Thyroid gland (tissue), 4 donors: ENCODE data around the gene VPS72.

Experiments
- POLR2A ChIP-seq, 2 donors: fragments of 450-650 bp; IDR thresholded peaks; one replicate each; pipeline ENCODE4 v1.6.1; 2017; ENCODE audit warnings: antibody characterized with exemption in 2 of 2, mild to moderate bottlenecking in 2 of 2, moderate library complexity in 1 of 2
- TF ChIP-seq, protein P1 (sequence below), 6 experiments: fragments of 200-600 bp in 3 of 6; fragments of 450-650 bp in 3 of 6; sonication (generic) in 3 of 6; IDR thresholded peaks; one replicate each; pipeline ENCODE4 v1.5.1; 2016 to 2019; ENCODE audit warnings: antibody characterized with exemption in 6 of 6, mild to moderate bottlenecking in 2 of 6, inconsistent platforms in 1 of 6, moderate library complexity in 1 of 6

DNA sequence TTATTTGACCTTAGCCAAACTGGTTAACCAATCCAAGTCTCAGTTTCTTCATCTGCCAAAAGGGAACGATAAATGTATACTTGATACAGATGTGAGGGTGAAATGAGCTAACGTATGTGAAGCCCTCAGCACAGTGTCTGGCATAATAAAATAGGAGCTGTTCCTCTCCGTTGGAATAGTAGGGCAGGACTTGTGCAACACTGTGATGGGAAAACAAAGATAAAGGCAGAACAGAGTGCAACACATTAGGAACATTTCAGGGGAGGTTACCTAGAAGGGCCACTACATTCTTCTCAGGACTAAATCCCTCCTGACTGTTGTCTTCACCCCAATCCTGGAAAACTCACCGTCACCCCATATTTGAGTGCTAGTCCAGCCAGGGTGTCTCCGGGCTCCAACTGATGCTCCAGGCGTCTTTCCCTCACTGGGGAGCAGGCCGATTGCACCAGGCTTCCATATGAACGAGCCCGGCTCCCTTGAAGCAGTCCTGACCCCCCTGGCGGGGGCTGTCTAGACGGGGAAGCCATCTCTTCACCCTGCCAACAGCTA lies 25.2 kb downstream of the VPS72 start:
- TF ChIP-seq, protein P1, sequence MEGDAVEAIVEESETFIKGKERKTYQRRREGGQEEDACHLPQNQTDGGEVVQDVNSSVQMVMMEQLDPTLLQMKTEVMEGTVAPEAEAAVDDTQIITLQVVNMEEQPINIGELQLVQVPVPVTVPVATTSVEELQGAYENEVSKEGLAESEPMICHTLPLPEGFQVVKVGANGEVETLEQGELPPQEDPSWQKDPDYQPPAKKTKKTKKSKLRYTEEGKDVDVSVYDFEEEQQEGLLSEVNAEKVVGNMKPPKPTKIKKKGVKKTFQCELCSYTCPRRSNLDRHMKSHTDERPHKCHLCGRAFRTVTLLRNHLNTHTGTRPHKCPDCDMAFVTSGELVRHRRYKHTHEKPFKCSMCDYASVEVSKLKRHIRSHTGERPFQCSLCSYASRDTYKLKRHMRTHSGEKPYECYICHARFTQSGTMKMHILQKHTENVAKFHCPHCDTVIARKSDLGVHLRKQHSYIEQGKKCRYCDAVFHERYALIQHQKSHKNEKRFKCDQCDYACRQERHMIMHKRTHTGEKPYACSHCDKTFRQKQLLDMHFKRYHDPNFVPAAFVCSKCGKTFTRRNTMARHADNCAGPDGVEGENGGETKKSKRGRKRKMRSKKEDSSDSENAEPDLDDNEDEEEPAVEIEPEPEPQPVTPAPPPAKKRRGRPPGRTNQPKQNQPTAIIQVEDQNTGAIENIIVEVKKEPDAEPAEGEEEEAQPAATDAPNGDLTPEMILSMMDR (IDR thresholded peaks at IDR 0.05) = no peak
- TF ChIP-seq POLR2A (IDR thresholded peaks at IDR 0.05) = no peak
